Measurements from ENCODE around the gene DARS1.

DARS1 gene

DNA sequence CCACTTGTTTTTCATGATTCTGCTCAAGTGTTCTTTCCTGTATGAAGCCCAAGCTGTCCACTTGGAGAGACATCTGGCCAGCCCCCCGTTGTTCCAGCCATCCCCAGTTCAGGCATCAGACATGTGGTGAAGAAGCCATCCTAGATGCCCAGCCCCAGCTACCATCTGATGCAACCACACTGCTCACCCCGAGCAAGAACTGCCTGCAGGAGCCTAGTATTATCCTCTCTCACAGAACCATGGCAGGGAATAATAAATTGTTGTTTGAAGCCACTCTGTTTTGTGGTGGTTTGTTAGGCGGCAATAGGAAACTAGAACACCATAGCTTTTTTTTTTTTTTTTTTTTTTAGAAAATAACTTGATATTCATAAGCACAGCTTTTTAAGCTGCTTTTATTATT is 19.5 kb upstream of the DARS1 start:
- Histone ChIP-seq H3K4me2 (ENCODE audit: low read depth, low read length, poor library complexity, severe bottlenecking) (peak overlapping the region; percentile 52), H3K9ac (ENCODE audit: low read depth, low read length, poor library complexity, severe bottlenecking) (peak overlapping the region; percentile 75), H3K27me3 (ENCODE audit: insufficient read depth, low read length, poor library complexity, severe bottlenecking) (no peaks in the 10 kb centered on the region), H3K9me2 (replicated peaks; ENCODE audit: low read depth, low read length) (no peaks in the 10 kb centered on the region), H3K79me2 (ENCODE audit: insufficient read depth, low read length) (no peaks in the 10 kb centered on the region), H3K9me3 (ENCODE audit: insufficient read depth, low read depth, low read length) (no peaks in the 10 kb centered on the region), H2AFZ (ENCODE audit: low read length) (no peak overlapping the region), H4K20me1 (ENCODE audit: insufficient read depth, low read length, poor library complexity, severe bottlenecking) (no peaks in the 10 kb centered on the region), H3K4me1 (ENCODE audit: insufficient read depth, low read length, poor library complexity, severe bottlenecking) (peaks cover 79% of the 10 kb centered on the region), H3K4me3 (ENCODE audit: low read length, poor library complexity, severe bottlenecking) (no peak overlapping the region), H3K36me3 (ENCODE audit: insufficient read depth, low read length) (no peaks in the 10 kb centered on the region), H3F3A (ENCODE audit: low read depth) (peaks cover 5% of the 10 kb centered on the region; the same call in 1 of the 2 replicates)
- no peak for TF ChIP-seq EZH2phosphoT487 (IDR thresholded peaks at IDR 0.05; ENCODE audit: borderline replicate concordance)
- TF ChIP-seq, protein P1, sequence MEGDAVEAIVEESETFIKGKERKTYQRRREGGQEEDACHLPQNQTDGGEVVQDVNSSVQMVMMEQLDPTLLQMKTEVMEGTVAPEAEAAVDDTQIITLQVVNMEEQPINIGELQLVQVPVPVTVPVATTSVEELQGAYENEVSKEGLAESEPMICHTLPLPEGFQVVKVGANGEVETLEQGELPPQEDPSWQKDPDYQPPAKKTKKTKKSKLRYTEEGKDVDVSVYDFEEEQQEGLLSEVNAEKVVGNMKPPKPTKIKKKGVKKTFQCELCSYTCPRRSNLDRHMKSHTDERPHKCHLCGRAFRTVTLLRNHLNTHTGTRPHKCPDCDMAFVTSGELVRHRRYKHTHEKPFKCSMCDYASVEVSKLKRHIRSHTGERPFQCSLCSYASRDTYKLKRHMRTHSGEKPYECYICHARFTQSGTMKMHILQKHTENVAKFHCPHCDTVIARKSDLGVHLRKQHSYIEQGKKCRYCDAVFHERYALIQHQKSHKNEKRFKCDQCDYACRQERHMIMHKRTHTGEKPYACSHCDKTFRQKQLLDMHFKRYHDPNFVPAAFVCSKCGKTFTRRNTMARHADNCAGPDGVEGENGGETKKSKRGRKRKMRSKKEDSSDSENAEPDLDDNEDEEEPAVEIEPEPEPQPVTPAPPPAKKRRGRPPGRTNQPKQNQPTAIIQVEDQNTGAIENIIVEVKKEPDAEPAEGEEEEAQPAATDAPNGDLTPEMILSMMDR (conservative IDR thresholded peaks at IDR 0.05; ENCODE audit: low read length): no peak

DNA sequence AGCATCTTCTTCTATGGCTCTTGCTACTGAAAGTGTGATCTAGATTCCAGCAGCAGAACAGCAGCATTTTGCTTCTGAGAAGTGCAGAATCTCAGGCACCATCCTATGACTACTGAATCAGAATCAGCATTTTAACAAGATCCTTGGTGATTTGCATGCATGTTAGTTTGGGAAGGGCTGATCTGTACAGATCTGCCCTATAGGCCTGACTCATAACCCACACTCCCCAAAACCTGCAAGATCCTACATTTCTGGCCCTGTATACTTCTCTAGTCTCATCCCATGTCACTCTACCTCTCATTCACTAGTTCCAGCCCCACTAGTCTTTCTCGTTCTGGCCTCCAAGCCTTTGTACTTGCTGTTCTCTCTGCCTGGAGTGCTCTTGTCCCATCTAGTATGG is 15.7 kb upstream of the DARS1 start:
- no peaks in the 10 kb centered on the region for H3K27me3 ChIP-seq (ENCODE audit: insufficient read depth, low read length, poor library complexity, severe bottlenecking)
- no peak overlapping the region for H3K4me3 ChIP-seq (ENCODE audit: low read length, poor library complexity, severe bottlenecking)
- peak overlapping the region; percentile 63 for H3K9ac ChIP-seq (ENCODE audit: low read depth, low read length, poor library complexity, severe bottlenecking)
- peak overlapping the region; percentile 48 for H3K4me2 ChIP-seq (ENCODE audit: low read depth, low read length, poor library complexity, severe bottlenecking)
- no peaks in the 10 kb centered on the region for H3F3A ChIP-seq (ENCODE audit: low read depth)
- TF ChIP-seq EZH2phosphoT487 (IDR thresholded peaks at IDR 0.05; ENCODE audit: borderline replicate concordance): no peak
- TF ChIP-seq, protein P1 (conservative IDR thresholded peaks at IDR 0.05; ENCODE audit: low read length): no peak
- H4K20me1 ChIP-seq (ENCODE audit: insufficient read depth, low read length, poor library complexity, severe bottlenecking): no peaks in the 10 kb centered on the region
- no peaks in the 10 kb centered on the region for H3K9me2 ChIP-seq (replicated peaks; ENCODE audit: low read depth, low read length)
- H3K4me1 ChIP-seq (ENCODE audit: insufficient read depth, low read length, poor library complexity, severe bottlenecking): peaks cover 67% of the 10 kb centered on the region
- no peaks in the 10 kb centered on the region for H3K9me3 ChIP-seq (ENCODE audit: insufficient read depth, low read depth, low read length)
- H3K36me3 ChIP-seq (ENCODE audit: insufficient read depth, low read length): no peaks in the 10 kb centered on the region
- H2AFZ ChIP-seq (ENCODE audit: low read length): peak overlapping the region; percentile 64; the same call in 1 of the 2 replicates
- H3K79me2 ChIP-seq (ENCODE audit: insufficient read depth, low read length): no peaks in the 10 kb centered on the region

DNA sequence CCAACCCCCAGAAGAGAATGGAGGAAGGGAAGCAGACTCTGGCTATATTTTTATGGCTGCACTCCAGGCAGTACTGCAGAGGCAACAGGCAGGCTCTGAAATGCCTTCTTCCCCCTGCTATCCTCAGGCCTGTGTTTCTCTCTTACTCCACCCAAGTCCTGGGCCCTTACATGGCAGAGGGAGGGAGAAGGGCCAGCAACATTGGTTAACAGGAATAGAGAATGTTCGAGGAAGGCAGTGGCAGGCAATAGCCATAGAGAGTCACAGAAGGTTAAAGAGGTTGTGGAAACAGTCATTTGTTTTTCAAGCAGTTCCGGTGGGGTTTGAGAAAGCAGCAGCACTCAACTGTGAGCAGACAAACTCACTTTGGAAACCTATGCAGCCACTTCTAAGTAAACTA is 15.1 kb upstream of the DARS1 start:
- no peaks in the 10 kb centered on the region for H3F3A ChIP-seq (ENCODE audit: low read depth)
- H4K20me1 ChIP-seq (ENCODE audit: insufficient read depth, low read length, poor library complexity, severe bottlenecking): no peaks in the 10 kb centered on the region
- peak overlapping the region; percentile 64; the same call in 1 of the 2 replicates for H2AFZ ChIP-seq (ENCODE audit: low read length)
- peaks cover 60% of the 10 kb centered on the region for H3K4me1 ChIP-seq (ENCODE audit: insufficient read depth, low read length, poor library complexity, severe bottlenecking)
- H3K4me2 ChIP-seq (ENCODE audit: low read depth, low read length, poor library complexity, severe bottlenecking): peak overlapping the region; percentile 48
- peak overlapping the region; percentile 63 for H3K9ac ChIP-seq (ENCODE audit: low read depth, low read length, poor library complexity, severe bottlenecking)
- TF ChIP-seq, protein P1 (conservative IDR thresholded peaks at IDR 0.05; ENCODE audit: low read length): no peak
- no peak for TF ChIP-seq EZH2phosphoT487 (IDR thresholded peaks at IDR 0.05; ENCODE audit: borderline replicate concordance)
- no peak overlapping the region for H3K4me3 ChIP-seq (ENCODE audit: low read length, poor library complexity, severe bottlenecking)
- no peaks in the 10 kb centered on the region for H3K36me3 ChIP-seq (ENCODE audit: insufficient read depth, low read length)
- H3K9me3 ChIP-seq (ENCODE audit: insufficient read depth, low read depth, low read length): no peaks in the 10 kb centered on the region
- no peaks in the 10 kb centered on the region for H3K27me3 ChIP-seq (ENCODE audit: insufficient read depth, low read length, poor library complexity, severe bottlenecking)
- no peaks in the 10 kb centered on the region for H3K79me2 ChIP-seq (ENCODE audit: insufficient read depth, low read length)
- H3K9me2 ChIP-seq (replicated peaks; ENCODE audit: low read depth, low read length): no peaks in the 10 kb centered on the region
